Erythroblast (primary cell): Measurements from ENCODE around the gene EIF4G3.

Experiments
- GATA1 ChIP-seq: IDR thresholded peaks from 2 replicates; pipeline ENCODE4 v1.6.1; 2011; ENCODE audit warnings: low read depth, mild to moderate bottlenecking, control low read depth, low read length, moderate library complexity
- POLR2A ChIP-seq: IDR thresholded peaks from 2 replicates; pipeline ENCODE4 v1.6.1; 2011; ENCODE audit warnings: mild to moderate bottlenecking, low read length

DNA sequence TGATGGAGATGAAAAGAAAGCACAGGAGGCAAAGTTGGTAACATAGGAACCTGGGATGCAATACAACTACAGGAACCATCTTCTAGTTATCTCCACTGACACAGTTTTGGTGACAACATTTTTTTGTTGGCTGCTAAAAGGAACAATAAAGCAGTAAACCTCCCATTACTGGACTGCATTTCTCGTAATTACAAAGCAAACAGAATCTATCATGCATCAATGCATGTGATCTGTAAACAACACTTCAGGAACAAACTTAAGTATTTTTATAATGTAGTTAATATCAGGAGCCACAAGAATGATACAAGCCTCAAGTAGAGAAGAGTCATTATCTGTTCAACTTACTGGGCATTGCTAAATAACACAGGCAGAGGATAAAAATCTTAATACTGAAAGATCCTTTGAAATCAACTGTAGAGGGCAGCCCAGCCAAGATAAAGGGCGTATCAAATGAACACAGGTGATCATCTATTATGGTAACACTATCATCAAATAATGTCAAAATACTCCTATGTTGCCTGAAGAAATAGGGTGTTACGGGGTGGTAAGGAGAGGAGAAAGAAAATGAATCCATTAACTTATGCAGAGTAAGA, 193.3 kb downstream of the EIF4G3 start:
- TF ChIP-seq POLR2A: no peak
- TF ChIP-seq GATA1: no peak
